Putamen (tissue), 1 donor: Measurements from ENCODE around the gene ATP8B3.

ENCODE experiments used
- DNase-seq: peaks from one replicate; pipeline ENCODE4 v3.0.0-alpha.2; 2016; ENCODE audit warnings: low spot score

Gene ATP8B3

GRCh38 chr19:1851654-1852580 is 39.8 kb upstream of the ATP8B3 start:
- no peak for DNase-seq

- DNase-seq = no peak
Measured at GRCh38 chr19:1850809-1851653, 39.0 kb upstream of the ATP8B3 start.

GRCh38 chr19:1849886-1850398 is 37.9 kb upstream of the ATP8B3 start:
- no peak for DNase-seq

GRCh38 chr19:1849132-1849474 is 37.0 kb upstream of the ATP8B3 start:
- DNase-seq = no peak

GRCh38 chr19:1848399-1849131 is 36.5 kb upstream of the ATP8B3 start, which contains the start of gene REXO1:
TSS of gene REXO1 (minus strand) at chr19:1848483. CDS start at chr19:1848358, 125 bp downstream.
- peak; percentile 93 for DNase-seq

- DNase-seq = no peak
Measured at GRCh38 chr19:1847684-1848398, 35.8 kb upstream of the ATP8B3 start.

- DNase-seq = no peak
Measured at GRCh38 chr19:1847348-1847683, 35.2 kb upstream of the ATP8B3 start.

- DNase-seq = no peak
Measured at GRCh38 chr19:1846517-1847204, 34.6 kb upstream of the ATP8B3 start.

- no peak for DNase-seq
Measured at GRCh38 chr19:1845642-1846041, 33.6 kb upstream of the ATP8B3 start.

- no peak for DNase-seq
Measured at GRCh38 chr19:1845125-1845515, 33.0 kb upstream of the ATP8B3 start.

GRCh38 chr19:1844513-1845124 is 32.5 kb upstream of the ATP8B3 start:
- no peak for DNase-seq

GRCh38 chr19:1843646-1844394 is 31.7 kb upstream of the ATP8B3 start:
- DNase-seq = no peak

GRCh38 chr19:1843116-1843515 is 31.0 kb upstream of the ATP8B3 start:
- DNase-seq = no peak

- DNase-seq = no peak
Measured at GRCh38 chr19:1841209-1841924, 29.3 kb upstream of the ATP8B3 start.

- no peak for DNase-seq
Measured at GRCh38 chr19:1840541-1841115, 28.6 kb upstream of the ATP8B3 start.

- no peak for DNase-seq
Measured at GRCh38 chr19:1839658-1840540, 27.8 kb upstream of the ATP8B3 start.

- DNase-seq = no peak
Measured at GRCh38 chr19:1837625-1838105, 25.6 kb upstream of the ATP8B3 start.

- no peak for DNase-seq
Measured at GRCh38 chr19:1837222-1837565, 25.1 kb upstream of the ATP8B3 start.
